ENCODE results near the gene PTRH2.

The PTRH2 gene

GRCh38 chr17:59719526-59719925 is 12.3 kb upstream of the PTRH2 start:
- no peak for DNase-seq (ENCODE audit: low read depth in 2 of 2)

- no peak for DNase-seq (ENCODE audit: low read depth in 2 of 2)
Measured at GRCh38 chr17:59716427-59716826, 9.2 kb upstream of the PTRH2 start.

GRCh38 chr17:59714255-59714654 is 7.0 kb upstream of the PTRH2 start:
- no peak for DNase-seq (ENCODE audit: low read depth in 2 of 2)

GRCh38 chr17:59712862-59713261 is 5.6 kb upstream of the PTRH2 start:
- no peak for DNase-seq (ENCODE audit: low read depth in 2 of 2)

- DNase-seq (ENCODE audit: low read depth in 2 of 2) = no peak
Measured at GRCh38 chr17:59711936-59712335, 4.7 kb upstream of the PTRH2 start.

GRCh38 chr17:59707971-59708430 is 771 bp upstream of the PTRH2 start:
- no peak for DNase-seq (ENCODE audit: low read depth in 2 of 2)

GRCh38 chr17:59702304-59702703 is 4.9 kb downstream of the PTRH2 start:
- no peak for DNase-seq (ENCODE audit: low read depth in 2 of 2)

- no peak for DNase-seq (ENCODE audit: low read depth in 2 of 2)
Measured at GRCh38 chr17:59699786-59700185, 7.4 kb downstream of the PTRH2 start.

GRCh38 chr17:59699218-59699617 is 8.0 kb downstream of the PTRH2 start:
- DNase-seq (ENCODE audit: low read depth in 2 of 2) = no peak

- DNase-seq (ENCODE audit: low read depth in 2 of 2) = no peak
Measured at GRCh38 chr17:59698143-59698542, 9.1 kb downstream of the PTRH2 start.

GRCh38 chr17:59696682-59697277 is 10.4 kb downstream of the PTRH2 start:
- no peak for DNase-seq (ENCODE audit: low read depth in 2 of 2)

- no peak for DNase-seq (ENCODE audit: low read depth in 2 of 2)
Measured at GRCh38 chr17:59695945-59696681, 11.1 kb downstream of the PTRH2 start.

- no peak for DNase-seq (ENCODE audit: low read depth in 2 of 2)
Measured at GRCh38 chr17:59694344-59694743, 12.9 kb downstream of the PTRH2 start.

GRCh38 chr17:59693582-59693981 is 13.6 kb downstream of the PTRH2 start:
- no peak for DNase-seq (ENCODE audit: low read depth in 2 of 2)

- no peak for DNase-seq (ENCODE audit: low read depth in 2 of 2)
Measured at GRCh38 chr17:59688496-59688895, 18.7 kb downstream of the PTRH2 start.

- no peak for DNase-seq (ENCODE audit: low read depth in 2 of 2)
Measured at GRCh38 chr17:59688008-59688407, 19.2 kb downstream of the PTRH2 start.

- no peak for DNase-seq (ENCODE audit: low read depth in 2 of 2)
Measured at GRCh38 chr17:59684967-59685366, 22.3 kb downstream of the PTRH2 start.

- DNase-seq (ENCODE audit: low read depth in 2 of 2) = no peak
Measured at GRCh38 chr17:59683283-59683682, 23.9 kb downstream of the PTRH2 start.

GRCh38 chr17:59680314-59680713 is 26.9 kb downstream of the PTRH2 start:
- no peak for DNase-seq (ENCODE audit: low read depth in 2 of 2)

- DNase-seq (ENCODE audit: low read depth in 2 of 2) = no peak
Measured at GRCh38 chr17:59678918-59679317, 28.3 kb downstream of the PTRH2 start.

- no peak for DNase-seq (ENCODE audit: low read depth in 2 of 2)
Measured at GRCh38 chr17:59676716-59677115, 30.5 kb downstream of the PTRH2 start.

- DNase-seq (ENCODE audit: low read depth in 2 of 2) = no peak
Measured at GRCh38 chr17:59675231-59675630, 32.0 kb downstream of the PTRH2 start.

GRCh38 chr17:59671386-59671785 is 35.8 kb downstream of the PTRH2 start:
- DNase-seq (ENCODE audit: low read depth in 2 of 2) = no peak

GRCh38 chr17:59669944-59670343 is 37.3 kb downstream of the PTRH2 start:
- no peak for DNase-seq (ENCODE audit: low read depth in 2 of 2)

All from stimulated activated CD8-positive, alpha-beta memory T cell treated with anti-CD3 and anti-CD28 coated beads, Interleukin-7, amount 100 ng/mL, for 4 hours (primary cell).